ENCODE results near the gene MYO16. TPM values are rescaled to one million over a fixed set of nuclear protein-coding genes. Genes with fewer than 3 reads are reported as not detected.
"Not testable (repeated sequence)": the region's sequence is repeated elsewhere in the genome, so short reads cannot be mapped to it uniquely, and the experiment has no call there.

The MYO16 gene
- polyA plus RNA-seq, 6 donors from 2014 or later: not detected

- Mint-ChIP-seq H3K9me3 (peaks cover 0 to 13% (median 8%) of the 10 kb centered on the region in 7 donors), H3K27me3 (peaks cover 10 to 12% (median 12%) of the 10 kb centered on the region in 3 donors), H3K36me3 (peaks cover 0 to 5% of the 10 kb centered on the region in 2 donors), H3K27ac (no peak overlapping the region), H3K4me1 (no peaks in the 10 kb centered on the region), H3K4me3 (no peak overlapping the region)
- no peak for DNase-seq
- ATAC-seq (ENCODE audit: low read depth in 2 of 2): no peak
These were observed 461.8 kb downstream of the MYO16 start for GRCh38 chr13:109091249-109091648.

GRCh38 chr13:109092186-109092585 is 462.8 kb downstream of the MYO16 start:
- H3K4me1 Mint-ChIP-seq; DNase-seq; H3K27ac Mint-ChIP-seq; H3K4me3 Mint-ChIP-seq; ATAC-seq (ENCODE audit: low read depth in 2 of 2); H3K36me3 Mint-ChIP-seq: not testable (repeated sequence)
- Mint-ChIP-seq H3K9me3 (peaks cover 3 to 13% (median 8%) of the 10 kb centered on the region in 7 donors), H3K27me3 (peaks cover 10 to 12% (median 12%) of the 10 kb centered on the region in 3 donors)

- H3K27me3 Mint-ChIP-seq: peaks cover 10 to 12% (median 12%) of the 10 kb centered on the region in 3 donors
- peak overlapping the region in 1 of 6 donors; percentile 2 for H3K27ac Mint-ChIP-seq
- no peaks in the 10 kb centered on the region for H3K4me1 Mint-ChIP-seq
- DNase-seq (no peak), ATAC-seq (ENCODE audit: low read depth in 2 of 2) (no peak)
- peaks cover 0 to 5% of the 10 kb centered on the region in 2 donors for H3K36me3 Mint-ChIP-seq
- peak overlapping the region in 1 of 8 donors; percentile 6 for H3K4me3 Mint-ChIP-seq
- peaks cover 3 to 13% (median 8%) of the 10 kb centered on the region in 7 donors for H3K9me3 Mint-ChIP-seq
These were observed 464.6 kb downstream of the MYO16 start for GRCh38 chr13:109093998-109094397.

GRCh38 chr13:109095126-109095525 is 465.7 kb downstream of the MYO16 start:
- Mint-ChIP-seq H3K36me3 (peaks cover 0 to 5% of the 10 kb centered on the region in 2 donors), H3K27me3 (peaks cover 7 to 12% (median 9%) of the 10 kb centered on the region in 3 donors), H3K4me1 (no peaks in the 10 kb centered on the region), H3K4me3 (no peak overlapping the region), H3K9me3 (peaks cover 3 to 13% (median 8%) of the 10 kb centered on the region in 7 donors), H3K27ac (peak overlapping the region in 1 of 6 donors; percentile 30)
- ATAC-seq (ENCODE audit: low read depth in 2 of 2) (no peak), DNase-seq (no peak)

GRCh38 chr13:109096101-109096500 is 466.7 kb downstream of the MYO16 start:
- ATAC-seq (ENCODE audit: low read depth in 2 of 2) (no peak), DNase-seq (no peak)
- H3K4me1 Mint-ChIP-seq: no peaks in the 10 kb centered on the region
- peaks cover 0 to 5% of the 10 kb centered on the region in 2 donors for H3K36me3 Mint-ChIP-seq
- H3K4me3 Mint-ChIP-seq: no peak overlapping the region
- peaks cover 0 to 8% (median 8%) of the 10 kb centered on the region in 3 donors for H3K27me3 Mint-ChIP-seq
- H3K27ac Mint-ChIP-seq: no peak overlapping the region
- H3K9me3 Mint-ChIP-seq: peaks cover 3 to 13% (median 6%) of the 10 kb centered on the region in 7 donors

- no peak for ATAC-seq (ENCODE audit: low read depth in 2 of 2)
- Mint-ChIP-seq H3K9me3 (peaks cover 0 to 8% (median 0%) of the 10 kb centered on the region in 7 donors), H3K27ac (peak overlapping the region in 1 of 6 donors; percentile 71), H3K36me3 (no peaks in the 10 kb centered on the region), H3K4me3 (no peak overlapping the region), H3K27me3 (peaks cover 0 to 9% (median 7%) of the 10 kb centered on the region in 3 donors), H3K4me1 (no peaks in the 10 kb centered on the region)
- DNase-seq: no peak
These were observed 471.4 kb downstream of the MYO16 start for GRCh38 chr13:109100705-109101304.

- H3K36me3 Mint-ChIP-seq: no peaks in the 10 kb centered on the region
- peaks cover 0 to 7% (median 0%) of the 10 kb centered on the region in 7 donors for H3K9me3 Mint-ChIP-seq
- DNase-seq (no peak), ATAC-seq (ENCODE audit: low read depth in 2 of 2) (no peak)
- H3K27me3 Mint-ChIP-seq: peaks cover 3 to 9% (median 7%) of the 10 kb centered on the region in 3 donors
- H3K4me3 Mint-ChIP-seq: no peak overlapping the region
- no peak overlapping the region for H3K27ac Mint-ChIP-seq
- H3K4me1 Mint-ChIP-seq: no peaks in the 10 kb centered on the region
These were observed 472.2 kb downstream of the MYO16 start for GRCh38 chr13:109101550-109102144.

- H3K36me3 Mint-ChIP-seq: no peaks in the 10 kb centered on the region
- ATAC-seq (ENCODE audit: low read depth in 2 of 2) (no peak), DNase-seq (no peak)
- peaks cover 0 to 5% (median 0%) of the 10 kb centered on the region in 7 donors for H3K9me3 Mint-ChIP-seq
- H3K27me3 Mint-ChIP-seq: peaks cover 9 to 24% (median 12%) of the 10 kb centered on the region in 3 donors
- H3K27ac Mint-ChIP-seq: no peak overlapping the region
- no peak overlapping the region for H3K4me3 Mint-ChIP-seq
- no peaks in the 10 kb centered on the region for H3K4me1 Mint-ChIP-seq
These were observed 476.5 kb downstream of the MYO16 start for GRCh38 chr13:109105899-109106298.

GRCh38 chr13:109110159-109110558 is 480.7 kb downstream of the MYO16 start:
- no peak overlapping the region for H3K4me3 Mint-ChIP-seq
- H3K27me3 Mint-ChIP-seq: peaks cover 4 to 25% (median 18%) of the 10 kb centered on the region in 3 donors
- peaks cover 0 to 9% (median 0%) of the 10 kb centered on the region in 7 donors for H3K9me3 Mint-ChIP-seq
- no peak for DNase-seq
- no peak overlapping the region for H3K27ac Mint-ChIP-seq
- no peaks in the 10 kb centered on the region for H3K36me3 Mint-ChIP-seq
- ATAC-seq (ENCODE audit: low read depth in 2 of 2): no peak
- H3K4me1 Mint-ChIP-seq: peaks cover 0 to 4% (median 0%) of the 10 kb centered on the region in 3 donors

- DNase-seq (no peak), ATAC-seq (ENCODE audit: low read depth in 2 of 2) (no peak)
- peaks cover 4 to 25% (median 18%) of the 10 kb centered on the region in 3 donors for H3K27me3 Mint-ChIP-seq
- H3K4me1 Mint-ChIP-seq: peaks cover 0 to 4% (median 0%) of the 10 kb centered on the region in 3 donors
- no peaks in the 10 kb centered on the region for H3K36me3 Mint-ChIP-seq
- no peak overlapping the region for H3K4me3 Mint-ChIP-seq
- peaks cover 0 to 9% (median 0%) of the 10 kb centered on the region in 7 donors for H3K9me3 Mint-ChIP-seq
- H3K27ac Mint-ChIP-seq: no peak overlapping the region
These were observed 481.7 kb downstream of the MYO16 start for GRCh38 chr13:109111141-109111540.

- H3K27me3 Mint-ChIP-seq: peaks cover 12 to 20% (median 13%) of the 10 kb centered on the region in 3 donors
- no peak for DNase-seq
- no peaks in the 10 kb centered on the region for H3K36me3 Mint-ChIP-seq
- no peak overlapping the region for H3K27ac Mint-ChIP-seq
- H3K4me1 Mint-ChIP-seq: peaks cover 0 to 4% (median 0%) of the 10 kb centered on the region in 3 donors
- no peak for ATAC-seq (ENCODE audit: low read depth in 2 of 2)
- H3K4me3 Mint-ChIP-seq: no peak overlapping the region
- H3K9me3 Mint-ChIP-seq: peaks cover 0 to 7% (median 0%) of the 10 kb centered on the region in 7 donors
These were observed 484.0 kb downstream of the MYO16 start for GRCh38 chr13:109113427-109113826.

GRCh38 chr13:109114162-109114561 is 484.8 kb downstream of the MYO16 start:
- Mint-ChIP-seq H3K27me3 (peaks cover 8 to 16% (median 13%) of the 10 kb centered on the region in 3 donors), H3K4me1 (peaks cover 0 to 4% (median 0%) of the 10 kb centered on the region in 3 donors), H3K9me3 (peaks cover 0 to 7% (median 0%) of the 10 kb centered on the region in 7 donors), H3K4me3 (no peak overlapping the region), H3K36me3 (no peaks in the 10 kb centered on the region), H3K27ac (no peak overlapping the region)
- DNase-seq (no peak), ATAC-seq (ENCODE audit: low read depth in 2 of 2) (no peak)

- ATAC-seq (ENCODE audit: low read depth in 2 of 2): no peak
- peaks cover 6 to 16% (median 8%) of the 10 kb centered on the region in 3 donors for H3K27me3 Mint-ChIP-seq
- H3K4me3 Mint-ChIP-seq: no peak overlapping the region
- peaks cover 0 to 7% (median 0%) of the 10 kb centered on the region in 7 donors for H3K9me3 Mint-ChIP-seq
- H3K4me1 Mint-ChIP-seq: peaks cover 0 to 4% (median 0%) of the 10 kb centered on the region in 3 donors
- no peak overlapping the region for H3K27ac Mint-ChIP-seq
- no peaks in the 10 kb centered on the region for H3K36me3 Mint-ChIP-seq
- no peak for DNase-seq
These were observed 485.6 kb downstream of the MYO16 start for GRCh38 chr13:109114991-109115390.

- Mint-ChIP-seq H3K9me3 (peaks cover 0 to 5% (median 0%) of the 10 kb centered on the region in 7 donors), H3K36me3 (no peaks in the 10 kb centered on the region), H3K27me3 (peaks cover 3 to 15% (median 4%) of the 10 kb centered on the region in 3 donors), H3K4me1 (peaks cover 0 to 2% (median 0%) of the 10 kb centered on the region in 3 donors), H3K27ac (no peak overlapping the region), H3K4me3 (no peak overlapping the region)
- no peak for DNase-seq
- ATAC-seq (ENCODE audit: low read depth in 2 of 2): no peak
These were observed 489.1 kb downstream of the MYO16 start for GRCh38 chr13:109118521-109118920.

Measured in naive B cell (primary cell).